Osteocyte (in vitro differentiated cells): ENCODE measurements around the gene MTFMT. TPM values are rescaled to one million over a fixed set of nuclear protein-coding genes. Genes with fewer than 3 reads are reported as not detected.
A peak's percentile ranks its signal among the peaks of the same experiment; 100 is the strongest.
"Not testable (repeated sequence)": the region's sequence is repeated elsewhere in the genome, so short reads cannot be mapped to it uniquely, and the experiment has no call there.

Experiments used
- DNase-seq: peaks from one replicate; pipeline ENCODE4 v3.0.0; 2021; ENCODE audit warnings: mixed read lengths; ENCODE audit not compliant: unreplicated experiment; ENCODE audit errors: extremely low spot score
- H3K27ac Mint-ChIP-seq: one replicate; pipeline ENCODE4 v1.8.0; 2021; ENCODE audit warnings: mild to moderate bottlenecking, mixed read lengths; ENCODE audit not compliant: unreplicated experiment
- H3K27me3 Mint-ChIP-seq: one replicate; pipeline ENCODE4 v1.8.0; 2021; ENCODE audit warnings: mixed read lengths; ENCODE audit not compliant: unreplicated experiment
- H3K36me3 Mint-ChIP-seq: one replicate; pipeline ENCODE4 v1.8.0; 2021; ENCODE audit warnings: mixed read lengths; ENCODE audit not compliant: unreplicated experiment
- H3K4me1 Mint-ChIP-seq: one replicate; pipeline ENCODE4 v1.8.0; 2021; ENCODE audit warnings: mixed read lengths; ENCODE audit not compliant: unreplicated experiment
- H3K4me3 Mint-ChIP-seq: one replicate; pipeline ENCODE4 v1.8.0; 2021; ENCODE audit warnings: mild to moderate bottlenecking, moderate library complexity, mixed read lengths; ENCODE audit not compliant: unreplicated experiment
- H3K9me3 Mint-ChIP-seq: one replicate; pipeline ENCODE4 v1.8.0; 2021; ENCODE audit warnings: mixed read lengths; ENCODE audit not compliant: unreplicated experiment
- CTCF ChIP-seq: fragments of 200-600 bp; sonication (generic); IDR thresholded peaks from 2 replicates; pipeline ENCODE4 v1.5.0; 2021; ENCODE audit warnings: antibody characterized with exemption, mild to moderate bottlenecking, moderate library complexity
- total RNA-seq: library from RNA; stranded (reverse); gene quantifications from 2 replicates; pipeline ENCODE4 v1.2.1, GENCODE V29; 2021

MTFMT gene
- total RNA-seq, 1 donor from 2014 or later, result 16.3 TPM

DNA sequence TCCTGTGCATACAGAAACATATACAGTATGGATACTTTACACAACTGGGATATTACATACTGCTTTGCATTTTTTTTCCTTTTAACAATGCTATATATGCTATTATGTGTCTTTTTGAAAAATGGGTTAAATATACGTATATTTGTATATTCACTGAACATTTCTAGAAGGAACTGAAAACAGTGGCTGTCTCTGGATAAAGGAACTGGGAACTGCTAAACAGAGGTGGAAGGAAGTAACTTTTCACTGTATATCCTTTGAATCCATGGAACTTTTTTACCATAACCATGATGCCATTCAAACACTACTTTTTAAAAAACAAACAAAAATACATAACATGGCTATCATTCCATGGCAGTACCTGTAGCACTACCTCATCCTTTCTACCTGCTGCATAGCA lies 1.8 kb downstream of the MTFMT start:
- Mint-ChIP-seq H3K4me3 (no peak overlapping the region), H3K4me1 (peaks cover 12% of the 10 kb centered on the region), H3K9me3 (no peaks in the 10 kb centered on the region), H3K27me3 (peaks cover 5% of the 10 kb centered on the region), H3K27ac (no peak overlapping the region), H3K36me3 (peaks cover 23% of the 10 kb centered on the region)
- no peak for TF ChIP-seq CTCF
- no peak for DNase-seq

GRCh38 chr15:65026756-65027155 lies 2.7 kb downstream of the MTFMT start:
- H3K27ac Mint-ChIP-seq, result no peak overlapping the region
- no peaks in the 10 kb centered on the region for H3K9me3 Mint-ChIP-seq
- H3K4me3 Mint-ChIP-seq, result no peak overlapping the region
- no peak for DNase-seq
- H3K4me1 Mint-ChIP-seq, result peaks cover 12% of the 10 kb centered on the region
- TF ChIP-seq CTCF, result no peak
- H3K27me3 Mint-ChIP-seq, result peaks cover 3% of the 10 kb centered on the region
- peaks cover 23% of the 10 kb centered on the region for H3K36me3 Mint-ChIP-seq

GRCh38 chr15:65021488-65021887 lies 8.0 kb downstream of the MTFMT start:
- Mint-ChIP-seq H3K4me1 (no peaks in the 10 kb centered on the region), H3K27me3 (no peaks in the 10 kb centered on the region)

DNA sequence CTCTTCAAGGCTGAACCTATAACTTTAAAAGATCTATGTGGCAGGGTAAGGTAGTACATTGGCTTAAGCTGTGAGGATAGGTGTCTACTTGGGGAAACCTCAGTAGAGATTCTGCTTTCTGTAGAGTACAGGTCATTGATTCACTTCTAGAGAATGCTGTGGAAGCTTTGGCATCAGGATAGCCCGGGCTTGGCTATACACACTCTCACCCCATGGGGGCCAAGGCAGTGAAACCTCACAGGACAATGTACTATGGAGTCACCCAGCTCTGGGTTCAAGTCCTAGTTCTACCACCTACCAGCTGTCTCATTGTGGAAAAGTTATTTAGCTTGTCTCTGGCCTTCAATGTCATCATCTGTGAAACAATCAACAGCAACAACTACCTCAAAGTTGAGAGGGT lies 9.0 kb downstream of the MTFMT start:
- TF ChIP-seq CTCF, result no peak
- H3K27ac Mint-ChIP-seq, result no peak overlapping the region

More at GRCh38 chr15:65021488-65021887, 8.0 kb downstream of the MTFMT start:
- TF ChIP-seq CTCF, result no peak
- no peak for DNase-seq
- H3K4me3 Mint-ChIP-seq, result no peak overlapping the region
- peaks cover 48% of the 10 kb centered on the region for H3K36me3 Mint-ChIP-seq
- no peaks in the 10 kb centered on the region for H3K9me3 Mint-ChIP-seq
- H3K27ac Mint-ChIP-seq, result no peak overlapping the region

DNA sequence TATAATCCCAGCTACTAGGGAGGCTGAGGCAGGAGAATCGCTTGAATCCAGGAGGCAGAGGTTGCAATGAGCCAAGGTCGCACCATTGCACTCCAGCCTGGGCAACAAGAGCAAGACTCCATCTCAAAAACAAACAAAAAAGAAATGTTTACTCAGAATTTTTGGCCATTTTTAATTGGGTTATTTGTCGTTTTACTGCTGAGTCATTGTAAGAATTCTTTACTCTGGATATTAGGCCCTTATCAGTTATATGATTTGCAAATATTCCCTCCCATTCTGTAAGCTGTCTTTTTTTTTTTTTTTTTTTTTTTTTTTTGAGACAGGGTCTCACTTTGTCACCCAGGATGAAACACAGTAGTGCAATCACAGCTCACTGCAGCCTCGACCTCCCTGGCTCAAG lies 18.2 kb downstream of the MTFMT start:
- H3K36me3 Mint-ChIP-seq, result peaks cover 36% of the 10 kb centered on the region
- not testable (repeated sequence) for H3K4me1 Mint-ChIP-seq, H3K27ac Mint-ChIP-seq, H3K4me3 Mint-ChIP-seq, DNase-seq, H3K27me3 Mint-ChIP-seq, H3K9me3 Mint-ChIP-seq

More for the DNA sequence above, 9.0 kb downstream of the MTFMT start:
- Mint-ChIP-seq H3K4me1 (no peaks in the 10 kb centered on the region), H3K36me3 (peaks cover 48% of the 10 kb centered on the region), H3K27me3 (no peaks in the 10 kb centered on the region), H3K4me3 (no peak overlapping the region), H3K9me3 (no peaks in the 10 kb centered on the region)
- no peak for DNase-seq

- no peaks in the 10 kb centered on the region for H3K27me3 Mint-ChIP-seq
- H3K36me3 Mint-ChIP-seq, result peaks cover 31% of the 10 kb centered on the region
- no peak overlapping the region for H3K27ac Mint-ChIP-seq
- no peak for DNase-seq
- H3K4me1 Mint-ChIP-seq, result peaks cover 7% of the 10 kb centered on the region
- H3K4me3 Mint-ChIP-seq, result no peak overlapping the region
- peaks cover 7% of the 10 kb centered on the region for H3K9me3 Mint-ChIP-seq
- peak; percentile 25 for TF ChIP-seq CTCF
Measured at GRCh38 chr15:65008983-65009382, 20.5 kb downstream of the MTFMT start.
